ENCODE results near the gene VIPR2.

GRCh38 chr7:159013181-159013690 is 131.4 kb downstream of the VIPR2 start:
- TF ChIP-seq SUZ12 (IDR thresholded peaks at IDR 0.05; ENCODE audit: extremely low read depth, insufficient read depth, insufficient read length): no peak
- TF ChIP-seq YY1 (IDR thresholded peaks at IDR 0.05; ENCODE audit: insufficient read depth, insufficient read length): no peak

Measured in NT2/D1 (cell line).